NCI-H128 (cell line): ENCODE measurements around the gene ARHGEF9.
"Not testable (repeated sequence)": the region's sequence is repeated elsewhere in the genome, so short reads cannot be mapped to it uniquely, and the experiment has no call there.

Experiments
- DNase-seq: peaks from one replicate; lab custom pipeline; 2025; ENCODE audit not compliant: unreplicated experiment; lab: John Stamatoyannopoulos, UW

The ARHGEF9 gene

DNA sequence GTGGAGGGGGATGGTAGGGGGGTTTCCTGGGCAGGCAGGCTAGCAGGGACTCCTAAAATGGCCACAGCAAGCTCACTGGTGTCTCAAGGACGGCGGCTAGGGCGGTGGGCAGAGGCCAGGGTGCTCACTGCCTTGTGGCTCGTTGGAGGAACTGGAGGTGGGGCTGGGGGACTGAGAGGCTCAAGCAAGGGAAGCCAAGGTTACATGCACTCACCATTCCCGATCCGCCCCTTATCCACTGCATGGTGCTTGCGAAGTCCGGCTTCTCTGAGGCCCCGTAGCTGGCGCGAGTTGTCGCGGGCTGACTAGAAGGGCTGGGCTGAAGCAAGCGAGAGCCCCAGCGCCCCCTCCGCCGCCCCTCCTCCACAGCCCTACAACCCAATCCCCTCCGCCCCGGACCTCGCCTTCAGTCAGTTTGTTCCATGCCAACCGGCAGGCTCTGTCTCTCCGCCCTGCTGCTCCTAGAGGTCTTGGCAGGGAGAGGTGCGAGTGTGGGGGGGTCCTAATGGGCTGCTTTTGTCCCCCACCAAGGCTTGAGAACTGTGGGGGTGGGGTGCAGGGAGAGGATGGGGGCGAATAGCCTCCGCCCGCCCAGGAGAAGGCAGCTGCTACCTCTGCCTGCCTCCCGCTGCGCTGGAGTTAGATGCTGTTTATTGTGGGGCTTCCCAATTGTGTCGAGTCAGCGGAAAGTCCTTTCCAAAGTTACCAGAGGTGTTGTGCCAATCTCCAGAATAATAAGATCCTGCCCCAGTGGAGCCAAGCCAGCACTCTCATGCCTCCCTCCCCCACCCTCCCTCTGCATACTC lies at the start of gene ARHGEF9:
Gene ARHGEF9 (minus strand): TSS at position 313 of the 806 bp plus-strand sequence. CDS start 69 bp downstream, at position 244.
- peak; percentile 18 for DNase-seq

DNA sequence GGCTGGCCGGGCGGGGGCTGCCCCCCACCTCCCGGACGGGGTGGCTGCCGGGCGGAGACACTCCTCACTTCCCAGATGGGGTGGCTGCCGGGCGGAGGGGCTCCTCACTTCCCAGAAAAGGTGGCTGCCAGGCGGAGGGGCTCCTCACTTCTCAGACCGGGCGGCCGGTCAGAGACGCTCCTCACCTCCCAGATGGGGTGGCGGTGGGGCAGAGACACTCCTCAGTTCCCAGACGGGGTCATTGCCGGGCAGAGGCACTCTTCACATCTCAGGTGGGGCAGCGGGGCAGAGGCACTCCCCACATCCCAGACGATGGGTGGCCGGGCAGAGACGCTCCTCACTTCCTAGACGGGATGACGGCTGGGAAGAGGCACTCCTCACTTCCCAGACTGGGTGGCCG lies 40.4 kb upstream of the ARHGEF9 start:
- not testable (repeated sequence) for DNase-seq

DNA sequence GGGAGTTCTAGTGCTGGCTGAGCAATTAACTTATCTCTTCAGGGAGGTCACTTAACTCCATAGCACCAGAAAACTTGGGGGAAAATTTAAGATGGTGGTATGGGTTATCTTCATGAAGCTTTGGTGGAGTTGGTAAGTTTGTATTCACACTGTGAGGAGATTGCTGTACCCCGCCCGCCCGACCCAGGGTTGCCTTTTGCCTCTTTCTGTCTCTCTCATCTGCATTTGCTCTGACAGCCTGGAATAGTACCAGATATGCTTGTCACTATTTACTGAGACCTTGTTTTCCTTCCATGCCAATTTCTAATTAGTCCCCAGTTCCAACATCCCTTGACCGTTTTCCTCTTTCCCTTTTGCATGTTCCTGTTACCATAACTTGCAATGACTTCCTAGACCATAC lies 33.1 kb upstream of the ARHGEF9 start:
- no peak for DNase-seq

DNA sequence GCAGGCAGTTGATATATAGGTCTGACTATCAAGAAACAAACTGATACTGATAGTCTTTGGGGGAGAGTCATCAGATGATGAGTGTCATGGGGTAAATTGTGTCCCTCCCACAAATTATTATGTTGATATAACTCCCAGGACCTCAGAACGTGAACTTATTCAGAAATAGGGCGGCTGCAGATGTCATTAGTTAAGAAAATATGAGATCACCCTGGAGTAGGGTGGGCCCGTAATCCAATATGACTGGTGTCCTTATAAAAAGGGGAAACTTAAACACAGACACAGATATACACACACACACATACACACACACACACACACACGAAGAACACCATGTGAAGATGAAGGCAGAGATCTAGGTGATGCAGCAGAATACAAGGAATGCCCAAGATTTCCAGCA lies 32.7 kb upstream of the ARHGEF9 start:
- DNase-seq: no peak

GRCh38 chrX:63812823-63813222 lies 27.8 kb upstream of the ARHGEF9 start:
- no peak for DNase-seq

DNA sequence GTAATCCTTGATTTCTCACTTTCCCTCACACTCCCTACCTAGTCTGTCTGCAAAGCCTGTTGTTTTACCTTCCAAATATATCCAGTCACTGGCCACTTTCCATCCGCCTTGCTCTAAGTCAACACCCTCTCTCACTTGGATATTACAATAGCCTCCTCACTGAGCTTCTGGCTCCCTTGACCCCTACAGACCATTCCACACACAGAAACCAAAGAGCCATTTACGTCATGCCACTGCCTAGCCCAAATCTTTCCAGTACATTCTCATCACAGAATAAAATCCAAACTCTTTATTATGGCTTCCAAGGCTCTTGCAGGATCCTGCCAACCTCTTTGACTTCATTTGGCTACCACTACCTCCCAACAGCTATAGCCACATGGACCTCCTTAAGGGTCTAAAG lies 25.7 kb upstream of the ARHGEF9 start:
- DNase-seq: no peak

- no peak for DNase-seq
Observed at GRCh38 chrX:63809173-63809572, 24.2 kb upstream of the ARHGEF9 start.

DNA sequence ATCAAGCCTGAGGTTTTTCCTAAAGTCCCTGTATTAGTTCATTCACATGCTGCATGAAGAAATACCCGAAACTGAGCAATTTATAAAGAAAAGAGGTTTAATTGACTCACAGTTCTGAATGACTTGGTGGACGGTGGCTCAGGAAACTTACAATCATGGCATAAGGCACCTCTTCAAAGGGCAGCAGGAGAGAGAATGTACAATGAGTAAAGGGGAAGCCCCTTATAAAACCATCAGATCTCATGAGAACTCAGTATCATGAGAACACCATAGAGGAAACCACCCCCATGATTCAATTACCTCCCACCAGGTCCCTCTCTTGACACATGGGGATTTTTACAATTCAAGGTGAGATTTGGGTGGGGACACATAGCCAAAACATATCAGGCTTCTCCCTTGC lies 10.4 kb upstream of the ARHGEF9 start:
- DNase-seq: not testable (repeated sequence)

DNA sequence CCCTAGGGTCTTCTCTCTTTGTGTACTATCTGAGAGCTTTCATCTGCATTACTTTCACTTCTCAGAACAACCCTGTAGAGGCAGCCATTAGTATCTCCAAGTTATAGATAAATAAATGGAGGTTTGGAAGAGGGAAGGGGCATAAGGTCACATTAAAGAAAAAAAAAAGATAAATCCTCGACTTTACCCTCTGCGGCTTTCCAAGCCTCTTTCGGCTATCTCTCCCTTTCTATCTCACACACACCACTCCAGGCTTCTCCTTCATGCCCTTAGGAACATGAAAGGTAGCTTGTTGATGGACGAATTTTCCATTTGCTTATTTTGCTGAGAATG lies 660 bp upstream of the ARHGEF9 start:
- no peak for DNase-seq

GRCh38 chrX:63784346-63784901 lies 590 bp downstream of the ARHGEF9 start:
- DNase-seq: no peak

DNA sequence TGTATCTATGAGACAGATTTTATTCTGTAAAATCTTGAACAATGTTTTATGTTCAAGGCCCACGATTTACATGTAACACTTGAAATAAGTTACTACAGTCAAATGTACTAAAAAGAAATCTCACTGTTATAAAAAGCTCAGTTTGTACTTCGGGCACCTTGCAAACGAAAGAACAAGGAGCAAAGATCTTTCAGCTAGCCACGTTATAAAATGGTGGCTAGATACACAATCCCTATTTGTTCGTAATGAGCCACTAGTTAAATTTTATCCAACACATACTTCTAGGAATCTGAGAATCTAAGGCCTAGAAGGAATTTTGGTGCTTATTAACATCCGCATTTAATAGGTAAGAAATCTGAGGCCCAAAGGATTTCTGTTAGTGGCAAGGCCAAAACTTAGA lies 2.5 kb downstream of the ARHGEF9 start:
- no peak for DNase-seq

DNA sequence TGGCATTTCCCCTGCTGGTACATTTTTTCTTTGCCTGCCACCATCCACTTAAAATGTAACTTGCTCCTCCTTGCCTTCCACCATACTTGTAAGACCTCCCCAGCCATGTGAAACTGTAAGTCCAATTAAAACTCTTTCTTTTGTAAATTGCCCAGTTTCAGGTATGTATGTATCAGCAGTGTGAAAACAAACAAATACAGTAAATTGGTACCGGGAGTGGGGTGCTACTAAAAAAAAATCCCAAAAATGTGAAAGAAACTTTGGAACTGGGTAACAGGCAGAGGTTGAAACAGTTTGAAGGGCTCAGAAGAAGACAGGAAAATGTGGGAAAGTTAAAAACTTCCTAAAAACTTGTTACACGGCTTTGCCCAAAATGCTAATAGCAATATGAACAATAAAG lies 16.3 kb downstream of the ARHGEF9 start:
- no peak for DNase-seq

- DNase-seq: no peak
Observed at GRCh38 chrX:63765712-63766111, 19.3 kb downstream of the ARHGEF9 start.

GRCh38 chrX:63764946-63765345 lies 20.1 kb downstream of the ARHGEF9 start:
- no peak for DNase-seq

DNA sequence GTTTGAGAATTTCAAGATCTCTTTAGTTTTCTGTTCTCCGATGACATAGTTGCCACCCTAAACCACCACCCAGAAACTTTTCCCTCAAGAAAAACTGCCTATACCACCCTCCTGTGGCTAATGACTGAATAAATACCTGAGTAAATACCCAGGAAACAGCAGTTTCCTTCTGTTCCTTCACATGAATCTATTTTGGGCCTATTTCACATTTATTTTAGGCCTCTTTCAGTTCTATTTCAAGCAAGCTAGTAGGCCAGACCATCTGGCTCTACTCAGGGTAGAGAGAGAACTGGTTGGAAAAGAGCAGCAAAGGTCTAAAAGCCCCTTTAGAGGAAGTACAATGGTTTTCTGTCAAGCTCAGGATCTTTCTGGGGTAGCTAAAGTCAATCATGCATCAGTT lies 23.4 kb downstream of the ARHGEF9 start:
- DNase-seq: no peak

GRCh38 chrX:63758011-63758410 lies 27.0 kb downstream of the ARHGEF9 start:
- DNase-seq: no peak

DNA sequence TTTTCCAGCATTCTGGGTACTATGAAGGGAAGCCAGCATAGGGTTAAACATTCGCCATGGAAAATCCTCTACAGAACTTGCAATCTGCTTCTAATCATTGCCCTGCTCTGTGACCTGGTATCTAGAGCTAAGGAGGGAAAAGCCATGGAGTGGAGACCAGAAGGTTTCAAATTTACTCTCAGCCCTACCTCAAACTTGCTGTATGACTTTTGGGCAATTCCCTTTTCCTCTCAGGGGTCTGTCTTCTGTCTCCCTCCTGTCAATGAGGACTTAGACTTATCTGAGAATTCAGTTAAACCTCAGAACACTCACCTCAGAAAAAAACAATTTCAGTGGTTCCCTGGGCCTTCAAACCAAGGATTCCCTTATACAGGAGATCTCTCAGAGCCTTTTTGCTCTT lies 29.1 kb downstream of the ARHGEF9 start:
- DNase-seq: no peak

DNA sequence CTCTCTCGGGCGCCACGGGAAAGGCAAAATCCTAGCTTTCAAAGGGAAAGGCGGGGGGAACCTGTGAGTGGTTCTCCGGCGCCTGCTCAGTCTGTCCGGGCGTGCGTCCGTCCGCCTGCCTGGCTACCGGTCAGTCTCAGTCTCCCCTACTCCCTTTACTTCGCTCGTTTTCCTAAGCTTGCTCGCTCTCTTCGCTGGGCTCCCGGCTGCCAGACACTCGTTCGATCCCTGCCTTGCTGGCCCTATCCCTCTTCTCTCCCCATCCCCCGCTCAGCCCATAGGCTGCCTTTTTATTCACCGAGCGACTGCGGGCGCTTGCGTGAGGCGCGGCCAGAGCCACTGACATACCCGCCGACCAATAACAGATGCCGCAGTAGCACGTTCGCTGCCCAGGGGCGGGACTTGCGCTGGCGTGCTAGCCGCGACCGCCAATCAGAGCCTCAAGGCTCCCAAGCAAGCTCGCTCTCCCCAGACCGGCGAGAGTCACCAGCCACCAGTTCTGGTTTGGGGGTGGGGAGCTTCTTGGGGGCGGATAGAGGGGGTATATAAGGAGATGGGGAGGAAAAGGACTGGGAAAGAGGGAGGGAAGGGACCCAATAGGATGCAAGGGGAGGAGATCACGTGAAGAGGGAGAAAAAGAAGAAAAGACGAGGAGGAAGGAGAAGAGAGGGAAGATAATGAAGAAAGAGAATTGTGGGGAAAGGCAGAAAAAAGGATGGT lies 30.0 kb downstream of the ARHGEF9 start:
- peak; percentile 68 for DNase-seq

DNA sequence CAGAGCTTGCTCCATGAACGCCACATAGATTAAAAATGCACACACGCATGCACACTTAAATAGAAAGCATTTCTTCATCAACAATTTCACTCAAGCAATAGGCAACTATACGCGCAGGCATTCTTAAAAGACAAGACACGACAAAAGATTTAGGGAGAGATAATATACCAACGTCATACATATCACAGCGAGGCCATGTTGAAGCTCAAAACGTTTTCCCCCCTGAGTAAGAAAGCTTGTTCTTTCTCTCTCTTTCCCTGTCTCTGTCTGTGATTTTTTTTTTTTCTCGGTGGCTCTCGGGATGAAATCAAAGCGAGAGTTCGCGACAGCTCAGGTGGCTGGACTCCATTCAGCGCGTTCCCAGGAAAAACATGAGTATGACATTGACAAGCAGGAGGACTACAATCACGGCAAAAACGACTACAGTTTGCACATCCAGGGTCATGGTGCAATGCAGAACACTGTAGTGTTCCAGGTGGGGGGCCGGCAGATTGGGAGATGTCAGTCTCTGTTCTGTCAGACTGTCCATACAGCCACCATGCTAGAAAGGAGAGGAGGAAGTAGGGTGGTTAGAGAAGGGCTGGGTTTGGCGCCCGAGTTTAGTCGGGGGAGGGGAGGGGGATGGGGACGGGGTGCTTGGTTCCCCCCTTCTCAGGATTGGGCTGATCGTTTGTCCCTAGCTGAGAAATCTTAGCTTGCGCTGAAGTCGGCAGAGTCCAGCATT lies 30.7 kb downstream of the ARHGEF9 start:
- DNase-seq: no peak

- DNase-seq: no peak
Observed at GRCh38 chrX:63751481-63751880, 33.5 kb downstream of the ARHGEF9 start.

DNA sequence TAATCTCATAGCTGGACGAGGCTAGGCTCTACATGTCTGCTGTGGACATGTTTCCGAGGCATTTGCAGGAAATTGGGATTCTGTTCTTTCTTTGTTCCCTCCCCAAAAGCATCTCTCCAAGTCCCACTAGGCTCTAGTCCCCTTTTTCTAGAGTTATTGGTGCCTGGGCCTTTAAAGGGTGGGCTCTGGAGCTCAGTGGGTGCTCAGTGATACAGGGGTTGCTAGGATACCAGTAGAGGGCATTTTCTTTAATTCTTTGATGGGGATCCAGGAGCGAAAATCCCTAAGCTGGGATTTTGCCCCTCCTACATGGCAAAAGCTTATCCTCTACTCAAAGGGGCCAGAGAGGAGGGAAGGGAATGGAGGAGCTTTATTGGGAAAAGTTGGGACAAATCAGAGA lies 34.2 kb downstream of the ARHGEF9 start:
- DNase-seq: no peak

DNA sequence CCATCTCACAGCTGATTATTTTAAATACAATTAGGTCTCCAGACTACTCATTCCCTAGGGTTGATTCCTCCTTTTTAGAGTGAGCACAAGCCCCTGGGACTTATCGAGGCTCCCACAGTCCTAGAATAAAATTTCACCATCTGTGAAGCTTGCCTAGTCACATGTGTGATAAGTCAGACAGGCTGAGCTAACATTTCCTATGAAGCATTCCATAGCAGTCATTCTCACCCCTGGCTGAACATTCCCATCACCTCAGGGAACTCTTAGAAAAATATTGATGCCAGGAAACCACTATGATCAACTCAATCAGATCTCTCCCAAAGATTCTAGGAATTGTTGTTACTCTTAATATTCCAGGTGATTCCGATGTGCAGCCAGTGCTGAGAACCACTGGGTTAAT lies 37.7 kb downstream of the ARHGEF9 start:
- no peak for DNase-seq
